GM21825 (cell line): Measurements from ENCODE around the gene MIER3.

ENCODE experiments used
- ATAC-seq: cut with Tn5 transposase; IDR thresholded peaks from one replicate; pipeline ENCODE4 v1.9.1; 2021; ENCODE audit warnings: mild to moderate bottlenecking, moderate library complexity; ENCODE audit not compliant: unreplicated experiment

MIER3 gene

DNA sequence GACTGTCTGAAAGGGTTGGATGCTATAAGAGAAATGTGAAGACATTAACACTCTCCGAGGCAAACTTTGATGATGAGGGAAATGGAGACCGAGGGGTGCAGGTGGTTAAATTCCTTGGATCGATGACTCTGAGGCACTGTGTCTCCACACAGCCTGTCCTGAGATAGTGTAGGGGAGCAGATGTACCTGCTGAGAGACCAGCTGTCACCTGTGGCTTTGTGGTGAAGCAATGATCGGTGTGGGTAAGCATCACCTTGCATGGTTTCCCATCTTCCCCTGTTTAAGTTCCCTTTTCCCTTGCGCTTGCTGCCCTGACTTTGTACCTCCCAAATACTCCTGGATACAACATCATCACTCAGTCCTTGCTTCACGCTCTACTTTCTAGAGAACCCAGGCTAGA is 9.8 kb upstream of the MIER3 start:
- ATAC-seq = no peak

DNA sequence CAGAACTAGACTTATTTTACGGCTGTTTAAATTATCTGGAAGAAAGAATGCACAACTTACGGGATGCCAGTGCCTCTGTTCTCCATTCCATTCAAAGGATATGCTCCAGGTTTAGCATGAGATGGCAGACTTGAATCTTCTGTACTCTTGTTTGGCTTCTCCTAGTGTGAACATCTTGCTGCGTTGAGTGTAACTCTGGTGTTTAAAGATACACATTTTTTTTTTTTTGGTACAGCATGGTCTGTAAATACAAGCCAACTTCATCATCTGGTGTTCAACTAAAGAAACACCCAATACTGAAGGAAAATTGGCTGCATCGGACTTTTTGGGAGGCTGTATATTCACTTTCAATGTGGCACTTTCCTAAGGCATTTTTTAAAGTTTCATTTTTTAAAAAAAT is 7.4 kb upstream of the MIER3 start:
- ATAC-seq = no peak

DNA sequence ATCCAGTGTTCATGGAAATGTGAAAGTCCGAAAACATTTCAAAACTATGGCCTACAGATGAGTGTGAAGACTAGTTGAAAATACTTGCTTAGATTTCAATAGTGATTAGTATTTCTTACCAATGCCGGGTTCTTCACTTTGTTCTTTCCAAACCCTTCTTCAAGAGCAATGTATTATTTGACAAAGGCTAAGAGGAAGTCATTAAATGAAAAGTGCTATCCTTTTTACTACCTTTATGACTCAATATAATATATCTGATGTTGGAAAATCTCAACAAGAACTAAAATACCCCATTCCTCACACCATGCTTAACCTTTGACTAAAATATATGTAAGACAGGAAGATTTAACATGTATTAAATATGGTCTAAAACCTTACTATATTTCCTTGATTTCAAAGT is 6.7 kb upstream of the MIER3 start:
- no peak for ATAC-seq

DNA sequence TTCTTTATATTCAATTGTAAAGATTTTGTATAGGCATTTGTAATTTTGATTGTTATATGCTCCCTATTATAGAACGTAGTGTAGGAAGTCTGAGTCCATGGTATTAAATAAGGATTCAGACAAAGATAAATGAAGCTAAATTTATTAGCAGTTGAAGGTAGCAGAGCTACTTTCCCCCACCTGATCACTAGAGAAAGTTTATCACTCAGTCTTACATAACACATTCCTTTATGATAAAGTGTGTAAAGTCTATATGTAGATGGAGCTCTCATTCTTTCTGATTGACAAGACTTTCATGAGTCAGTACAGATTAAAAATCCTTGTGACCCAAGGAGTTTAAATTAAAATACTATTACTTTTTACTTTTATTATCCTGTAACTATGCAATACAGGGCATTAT is 2.3 kb upstream of the MIER3 start:
- ATAC-seq = no peak

DNA sequence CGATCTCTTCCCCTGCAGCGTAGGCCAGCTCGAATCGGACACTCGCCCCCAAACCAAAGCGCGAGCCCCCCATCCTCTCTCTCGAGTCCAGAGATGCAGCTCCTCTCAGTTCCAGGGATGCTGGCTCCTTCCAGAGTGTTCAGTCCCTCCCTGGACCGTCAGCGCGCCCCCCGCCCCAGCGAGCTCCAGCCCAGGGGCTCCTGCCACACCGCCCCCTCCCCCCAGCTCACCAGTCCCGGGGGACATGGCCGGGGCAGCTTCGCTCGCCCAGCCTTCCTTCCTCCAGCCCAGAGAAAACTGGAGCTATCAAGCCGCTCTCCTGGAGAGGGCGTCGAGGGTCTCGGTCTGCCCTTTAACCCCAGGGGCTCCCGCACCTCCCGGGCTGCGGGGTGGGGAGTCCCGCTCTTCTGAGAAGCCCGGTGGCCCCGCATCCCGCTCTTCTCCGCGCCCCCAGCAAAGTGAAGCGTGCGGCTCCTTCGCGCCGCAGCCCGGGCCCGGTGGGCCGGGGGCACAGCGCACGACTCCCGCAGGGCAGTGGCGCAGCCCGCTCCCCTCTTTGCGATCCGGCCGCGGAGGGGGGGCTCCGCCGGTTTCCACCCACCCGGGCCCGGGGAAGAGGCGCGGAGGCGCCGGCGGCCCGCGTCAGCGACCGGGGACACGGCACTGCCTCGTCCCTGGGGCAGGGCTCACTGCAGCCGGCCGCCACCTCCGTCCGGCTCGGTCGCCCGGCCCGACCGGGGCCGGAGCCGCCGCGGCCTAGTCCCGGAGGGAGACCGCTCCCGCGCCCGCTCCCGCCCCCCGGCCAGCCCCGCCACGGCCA is 587 bp downstream of the MIER3 start:
- ATAC-seq = peak; percentile 42

DNA sequence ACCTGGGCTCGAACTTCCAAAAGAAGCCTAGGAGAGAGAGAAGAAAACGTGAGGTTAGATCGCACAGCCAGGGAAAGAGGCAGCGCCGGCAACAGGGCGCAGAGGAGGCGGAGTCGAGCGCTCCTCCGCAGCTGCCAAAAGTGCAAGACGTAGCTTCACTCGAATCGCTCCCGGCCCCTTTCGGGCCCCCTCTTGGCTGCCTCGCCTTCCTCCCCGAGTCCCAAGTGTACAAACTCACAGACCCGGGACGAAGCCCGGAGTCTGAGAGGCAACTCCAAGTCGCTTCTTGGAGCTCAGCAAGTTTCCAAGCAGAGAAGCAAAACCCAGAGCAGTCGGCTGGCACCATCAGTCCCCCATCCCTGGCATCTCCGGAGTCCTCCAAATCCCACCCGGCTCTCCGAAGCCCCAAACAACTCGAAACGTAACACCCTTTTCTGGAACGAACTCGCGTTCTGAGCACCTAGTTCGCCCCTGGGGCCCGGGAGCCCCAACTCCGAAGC is 1.2 kb downstream of the MIER3 start:
- peak; percentile 50 for ATAC-seq

DNA sequence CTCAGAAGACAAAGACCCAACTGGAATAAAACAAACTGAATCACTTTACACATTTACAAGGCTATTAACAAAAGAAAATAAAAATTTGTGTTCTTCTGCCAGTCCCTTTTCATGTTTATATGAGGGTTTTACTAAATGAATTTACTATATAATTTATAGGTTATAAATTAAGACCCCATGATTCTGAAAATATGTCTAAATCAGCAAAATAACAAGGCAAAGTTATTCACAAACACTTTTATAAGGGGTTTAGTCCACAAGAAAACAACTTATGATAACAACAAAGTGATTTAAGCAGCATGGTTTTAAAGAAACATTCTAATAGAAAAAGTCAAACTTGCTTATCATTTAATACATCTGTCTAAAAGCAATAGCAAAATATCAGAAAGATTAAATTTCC is 4.9 kb downstream of the MIER3 start:
- no peak for ATAC-seq

DNA sequence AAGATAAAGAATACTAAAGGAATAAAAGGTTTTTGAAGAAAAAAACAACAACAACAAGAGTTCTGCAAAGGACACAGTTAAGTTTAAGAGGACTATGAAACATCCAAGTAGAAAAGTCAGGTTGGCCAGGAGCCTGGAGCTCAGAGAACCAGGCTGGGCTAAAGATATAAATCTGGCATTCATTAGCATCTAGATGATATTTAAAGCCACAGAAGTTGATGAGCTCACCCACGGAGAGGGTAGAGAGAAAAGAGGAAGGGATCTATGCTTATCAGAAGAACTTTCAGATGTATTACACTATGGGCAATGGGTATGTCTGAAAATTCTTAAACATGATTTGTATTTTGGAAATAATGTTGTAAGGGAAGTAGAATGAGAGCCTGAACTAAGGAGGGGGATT is 9.9 kb downstream of the MIER3 start:
- ATAC-seq = no peak

DNA sequence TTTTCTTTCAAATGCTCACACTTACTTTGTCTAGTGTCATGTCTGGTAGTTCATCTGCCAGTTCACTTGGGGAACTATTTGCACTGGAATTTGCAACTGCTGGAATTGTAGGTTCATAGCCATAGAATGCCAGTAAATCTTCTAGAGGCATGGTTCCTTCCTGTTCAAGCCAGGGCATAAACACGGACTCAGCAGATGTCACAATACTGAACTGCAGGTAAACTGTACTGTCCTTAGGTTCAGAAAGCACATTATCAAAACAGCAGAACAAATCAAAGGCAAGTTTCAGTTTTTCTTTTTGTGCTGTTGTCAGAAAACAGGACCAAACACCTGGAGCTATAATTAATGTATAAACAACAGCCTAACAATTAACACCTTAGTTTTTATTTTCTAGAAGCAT is 13.1 kb downstream of the MIER3 start:
- ATAC-seq = no peak

DNA sequence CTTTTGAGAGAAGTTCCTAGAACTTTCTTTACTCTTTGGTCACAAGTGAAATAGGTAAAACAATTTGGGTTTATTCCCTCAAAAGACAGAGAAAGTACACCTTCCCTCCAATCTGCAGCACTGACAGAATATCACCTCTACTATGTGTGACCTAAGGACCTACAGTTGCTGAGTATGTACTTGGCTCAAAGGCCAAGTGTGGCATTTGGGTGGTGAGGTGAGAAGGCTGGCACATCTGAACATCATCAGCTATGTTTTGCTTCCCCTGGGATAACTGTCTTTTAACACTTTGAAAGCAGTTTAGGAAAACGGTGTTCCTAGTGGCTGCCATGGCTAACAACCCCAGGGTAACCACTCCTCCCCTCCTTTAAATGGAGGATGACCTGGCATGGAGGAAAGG is 17.6 kb downstream of the MIER3 start:
- no peak for ATAC-seq

DNA sequence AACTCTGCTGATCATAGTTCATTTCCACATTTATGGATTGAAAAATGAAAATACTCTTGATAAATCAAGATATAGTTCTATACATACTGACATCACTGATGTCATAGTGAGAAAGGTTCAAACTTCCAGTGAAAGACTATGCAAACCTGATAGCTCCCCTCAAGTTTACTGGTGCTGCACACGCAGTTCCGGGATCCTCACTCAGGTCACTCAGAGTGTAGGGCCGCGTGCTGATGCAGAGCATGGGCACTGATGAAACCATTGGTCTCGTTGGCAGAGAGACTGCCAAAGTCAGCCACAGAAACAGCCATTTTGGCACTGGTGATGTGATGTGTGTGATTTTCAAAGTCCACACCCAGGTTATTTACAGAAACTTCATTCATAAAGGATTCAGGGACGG is 29.0 kb downstream of the MIER3 start:
- no peak for ATAC-seq

DNA sequence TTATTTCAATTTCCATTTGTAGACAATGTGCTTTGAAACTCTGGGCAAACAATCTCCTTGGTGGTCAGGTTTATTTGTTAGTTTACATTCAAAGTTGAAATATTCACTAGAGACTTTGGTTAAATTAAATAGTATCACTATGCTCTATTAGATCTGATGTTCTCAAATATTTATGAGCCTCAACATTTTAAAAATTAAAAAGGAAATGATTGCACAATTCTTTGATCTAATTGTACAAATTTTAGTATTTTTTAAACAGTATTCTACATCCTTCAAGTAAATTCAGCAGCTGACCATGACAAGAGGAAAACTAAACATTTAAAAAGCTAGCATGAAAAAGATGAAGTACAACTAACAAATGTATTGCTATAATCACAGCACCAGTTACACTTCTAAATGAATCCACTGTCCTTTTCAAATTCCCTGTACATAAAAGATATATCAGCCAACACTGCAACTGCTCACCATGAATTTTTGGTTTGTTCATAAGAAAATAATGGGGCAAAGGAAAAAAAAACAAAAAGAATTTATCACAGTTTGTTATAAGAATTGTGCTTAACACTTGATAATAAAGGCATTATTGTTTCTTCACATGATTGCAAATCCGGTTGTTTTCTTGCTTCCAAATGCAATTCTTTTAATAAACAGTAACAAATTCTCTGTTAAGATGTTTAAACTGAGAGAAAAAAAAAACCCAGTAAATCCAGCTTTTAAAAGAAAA is 31.8 kb downstream of the MIER3 start:
- no peak for ATAC-seq

DNA sequence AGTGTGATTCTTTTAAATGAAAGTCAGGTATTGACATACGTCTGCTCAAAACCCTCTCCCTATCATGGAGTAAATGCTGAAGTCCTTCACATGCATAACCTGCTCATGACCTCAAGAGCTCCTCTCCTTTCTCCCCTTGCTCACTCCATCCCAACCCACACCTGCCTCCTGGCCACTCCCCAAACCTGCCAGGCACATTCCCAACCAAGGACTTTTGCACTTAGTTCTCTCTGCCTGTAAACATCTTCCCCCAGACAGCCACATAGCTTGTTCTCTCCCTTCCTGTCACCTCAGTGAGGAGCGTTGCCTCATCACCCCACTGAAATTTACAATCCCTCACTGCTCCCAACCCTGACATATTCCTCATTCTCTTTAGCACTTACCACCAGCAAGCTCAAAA is 33.9 kb downstream of the MIER3 start:
- no peak for ATAC-seq

DNA sequence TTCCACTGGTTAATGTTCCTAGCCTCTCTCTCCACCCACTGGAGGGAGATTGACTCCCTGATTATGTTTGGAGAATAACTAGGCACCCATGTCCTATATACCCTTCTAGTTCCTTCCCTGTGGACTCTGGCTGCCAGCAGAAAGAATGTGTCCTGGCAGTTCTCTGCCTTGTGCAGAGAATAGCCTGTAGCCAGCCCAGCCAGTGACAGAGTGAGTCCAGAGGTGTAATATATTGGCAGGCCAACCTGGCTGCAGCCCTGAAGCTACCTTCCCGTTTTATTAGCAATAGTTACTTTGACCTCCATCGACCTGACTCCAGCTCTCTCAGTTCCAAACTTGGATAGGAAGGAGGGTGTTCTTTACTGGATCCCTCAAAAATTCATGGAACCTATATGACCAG is 34.4 kb downstream of the MIER3 start:
- no peak for ATAC-seq

DNA sequence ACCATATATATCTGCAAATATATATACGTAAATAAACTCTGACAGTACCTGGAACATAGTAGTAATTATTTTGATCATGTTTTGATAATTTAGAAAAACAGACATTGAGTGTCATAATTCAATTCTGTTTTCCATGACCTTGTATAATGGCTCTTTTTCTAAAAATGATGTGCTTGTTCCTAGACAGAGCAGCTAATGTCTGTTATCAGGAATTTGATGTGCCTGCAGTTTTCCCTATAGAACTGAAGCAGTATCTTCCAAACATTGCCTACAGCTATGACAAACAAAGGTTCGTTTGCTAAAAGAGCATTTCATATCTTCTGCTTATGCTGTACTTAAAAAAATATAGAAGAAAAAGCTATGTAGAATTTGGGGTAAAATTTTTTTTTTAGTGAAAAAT is 37.2 kb downstream of the MIER3 start:
- ATAC-seq = no peak

DNA sequence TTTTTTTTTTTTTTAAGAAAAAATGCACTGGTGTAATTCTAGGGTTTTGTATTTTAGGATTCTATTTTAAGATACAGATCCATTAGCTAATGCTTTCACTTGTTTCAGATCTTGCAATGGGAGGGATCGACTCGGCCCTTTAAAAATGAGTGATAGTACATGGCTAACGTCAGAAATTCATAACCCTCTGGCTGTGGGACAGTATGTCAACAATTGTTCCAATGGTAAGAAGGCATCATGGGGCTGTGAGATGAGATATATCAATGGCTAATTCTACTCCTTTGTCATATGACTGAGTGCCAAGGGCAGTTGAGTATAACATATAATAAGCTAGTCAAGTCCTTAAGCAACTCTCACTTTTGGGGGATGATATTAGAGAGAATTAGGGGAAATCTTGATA is 38.2 kb downstream of the MIER3 start:
- no peak for ATAC-seq

DNA sequence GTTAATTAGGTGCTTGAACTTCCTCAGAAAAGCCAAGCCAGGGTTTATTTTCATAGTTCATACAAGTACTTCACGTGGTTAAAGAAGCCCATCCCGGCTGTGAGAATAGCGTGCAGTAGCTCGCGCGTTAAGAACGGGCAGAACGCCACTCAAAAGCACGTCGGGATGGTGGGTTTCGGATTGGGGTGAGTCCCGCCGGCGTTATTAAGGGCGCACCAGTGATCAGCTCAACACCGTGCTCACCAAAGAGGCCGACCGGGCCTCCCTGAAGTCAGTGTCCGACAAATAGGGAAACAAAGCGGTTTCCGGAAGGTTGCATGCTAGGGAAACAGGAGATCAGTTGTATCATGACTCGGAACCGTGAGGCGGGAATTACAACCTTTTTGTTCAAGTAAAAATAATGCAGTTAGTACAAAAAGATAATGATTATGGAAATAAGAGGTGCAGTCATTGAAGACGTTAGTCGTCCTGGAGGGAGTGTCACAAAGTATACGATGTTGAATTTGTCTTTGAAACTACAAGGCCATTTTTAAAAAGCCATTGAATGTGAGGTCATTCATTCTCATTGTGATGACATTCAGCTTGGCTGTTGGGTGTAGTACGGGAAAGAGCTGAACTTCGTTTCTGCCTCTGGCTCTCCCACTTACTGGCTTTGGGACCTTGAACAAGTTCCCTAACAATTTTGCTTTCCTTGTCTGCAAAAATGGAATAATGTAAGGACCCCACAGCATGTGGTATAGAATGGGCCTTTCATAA is 41.5 kb downstream of the MIER3 start:
- peak; percentile 22 for ATAC-seq

DNA sequence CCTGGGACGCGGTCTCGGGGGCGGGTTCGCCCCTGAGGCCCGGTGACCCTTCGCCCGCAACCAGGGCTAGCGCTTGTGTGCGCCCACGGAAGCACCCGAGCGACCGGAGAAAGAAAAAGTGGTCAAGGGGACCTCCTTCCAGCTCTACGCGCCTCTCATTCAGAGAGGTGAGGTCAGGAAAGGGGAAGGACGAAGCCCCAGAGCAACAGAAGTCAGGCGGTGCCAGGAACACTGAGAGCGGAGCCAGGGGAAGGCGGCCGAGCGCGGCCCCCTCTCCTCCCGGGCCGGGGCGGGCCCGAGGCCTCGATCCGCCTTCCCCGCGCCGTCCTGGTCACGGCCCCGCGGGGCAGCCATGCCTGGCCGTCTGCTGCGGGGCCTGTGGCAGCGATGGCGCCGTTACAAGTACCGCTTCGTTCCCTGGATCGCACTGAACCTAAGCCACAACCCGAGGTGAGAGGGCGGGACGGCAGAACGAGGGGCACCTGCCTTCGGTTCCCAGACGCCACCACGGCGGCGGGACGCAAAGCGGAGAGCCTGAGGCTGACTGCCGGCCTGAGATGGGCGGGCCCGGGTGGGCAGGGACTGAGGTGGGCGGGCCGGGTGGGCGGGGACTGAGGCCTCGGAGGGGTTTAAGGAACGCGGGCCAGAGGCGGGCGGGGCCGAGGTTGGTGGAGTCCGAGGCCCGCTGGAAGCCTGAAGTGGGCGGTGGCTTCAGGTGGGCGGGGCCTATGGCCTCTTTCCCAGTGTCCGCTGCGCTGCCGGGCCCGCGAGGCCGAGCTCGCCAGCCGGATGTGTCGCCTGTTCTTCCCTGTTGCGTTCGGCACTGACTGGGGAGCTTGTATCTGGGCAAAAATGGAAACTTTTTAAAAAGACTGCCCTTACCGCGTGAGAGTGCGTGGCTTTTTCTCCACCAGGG is 42.4 kb downstream of the MIER3 start, which contains the start of gene SETD9:
SETD9 (plus strand) TSS at position 303 of the 916 bp plus-strand sequence; CDS start at position 353, 50 bp downstream.
- ATAC-seq = peak; percentile 88

DNA sequence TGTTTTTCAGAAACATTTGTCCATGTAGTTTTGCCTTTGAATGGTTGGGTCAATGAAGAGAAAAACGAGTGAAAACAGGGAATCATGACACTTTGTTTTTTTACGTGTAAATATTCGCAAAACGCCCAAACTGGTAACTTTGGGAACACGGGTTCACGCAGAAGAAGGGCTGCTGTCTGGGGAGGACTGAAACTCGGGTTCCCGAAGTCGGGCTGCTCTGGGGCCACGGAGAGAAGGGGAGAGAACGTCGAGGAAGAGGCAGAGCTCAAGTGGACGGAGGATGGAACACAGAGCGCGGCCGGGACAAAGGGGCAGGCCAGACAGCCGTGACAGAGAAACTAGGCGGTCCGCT is 43.0 kb downstream of the MIER3 start:
- ATAC-seq = peak; percentile 40

DNA sequence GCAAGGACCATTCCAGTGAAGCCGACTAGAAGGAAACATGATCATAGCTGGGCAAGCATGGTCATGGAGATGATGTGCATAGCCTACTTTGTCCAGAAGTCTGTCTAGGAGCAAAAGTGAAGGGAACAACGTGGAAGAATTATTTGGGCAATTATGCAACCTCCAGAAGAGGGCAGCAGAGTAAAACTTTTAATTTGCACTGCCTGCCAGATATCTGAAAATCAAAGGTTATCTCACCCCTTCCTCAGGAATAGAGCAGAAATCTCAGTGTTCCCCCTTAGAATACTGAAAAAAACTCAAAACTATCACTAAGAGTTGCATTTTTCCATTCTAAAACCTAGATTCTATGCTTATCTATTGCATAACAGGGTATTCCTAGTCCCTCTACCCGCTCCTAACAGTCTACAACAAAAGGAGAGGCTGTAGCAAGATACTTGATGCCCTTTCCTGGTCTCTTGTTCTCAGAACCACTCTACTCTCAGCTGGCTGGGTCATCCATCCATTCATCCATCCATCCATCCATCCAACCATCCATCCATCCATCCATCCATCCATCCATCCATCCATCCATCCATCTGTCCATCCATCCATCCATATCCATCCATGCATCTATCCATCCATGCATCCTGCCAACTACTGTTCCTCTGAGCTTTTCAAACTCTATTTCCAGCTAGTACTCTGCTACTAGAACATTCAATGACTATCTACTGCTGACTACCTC is 50.9 kb downstream of the MIER3 start:
- ATAC-seq = no peak
